Neural progenitor cell (in vitro differentiated cells): ENCODE results near the gene KRTAP12-1. TPM values are rescaled to one million over a fixed set of nuclear protein-coding genes. Genes with fewer than 3 reads are reported as not detected.

Experiments used
- DNase-seq: peaks from one replicate; pipeline ENCODE4 v3.0.0-alpha.2; 2016; ENCODE audit warnings: low spot score
- H2AFZ ChIP-seq: fragments of 200-600 bp; sonication (generic); replicated peaks from 2 replicates; pipeline ENCODE4 v1.6.1; 2016; ENCODE audit warnings: antibody characterized with exemption
- H3F3A ChIP-seq: fragments of 200-600 bp; sonication (generic); 2 replicates; pipeline ENCODE4 v1.6.1; 2016; ENCODE audit warnings: antibody characterized with exemption, low read depth
- H3K27ac ChIP-seq: fragments of 200-600 bp; sonication (generic); 2 replicates; pipeline ENCODE4 v1.5.1; 2016; ENCODE audit warnings: mild to moderate bottlenecking
- H3K27me3 ChIP-seq: fragments of 200-600 bp; sonication (generic); 2 replicates; pipeline ENCODE4 v1.6.1; 2016; ENCODE audit warnings: mild to moderate bottlenecking, moderate library complexity
- H3K36me3 ChIP-seq: fragments of 200-600 bp; sonication (generic); 2 replicates; pipeline ENCODE4 v1.5.1; 2016
- H3K4me1 ChIP-seq: fragments of 200-600 bp; sonication (generic); 2 replicates; pipeline ENCODE4 v1.6.1; 2016; ENCODE audit warnings: mixed run types
- H3K4me2 ChIP-seq: fragments of 200-600 bp; sonication (generic); 2 replicates; pipeline ENCODE4 v1.6.1; 2016
- H3K4me3 ChIP-seq: fragments of 200-600 bp; sonication (generic); 2 replicates; pipeline ENCODE4 v1.5.1; 2016
- H3K79me2 ChIP-seq: fragments of 200-600 bp; sonication (generic); 2 replicates; pipeline ENCODE4 v1.6.1; 2016; ENCODE audit warnings: low read depth
- H3K9ac ChIP-seq: fragments of 200-600 bp; sonication (generic); 2 replicates; pipeline ENCODE4 v1.6.1; 2016
- H3K9me3 ChIP-seq: fragments of 200-600 bp; sonication (generic); 2 replicates; pipeline ENCODE4 v1.5.1; 2016; ENCODE audit warnings: low read depth
- H4K20me1 ChIP-seq: fragments of 200-600 bp; sonication (generic); 2 replicates; pipeline ENCODE4 v1.6.1; 2016; ENCODE audit warnings: low read depth
- H3K27ac Mint-ChIP-seq: 3 replicates; pipeline ENCODE4 v1.8.0; 2021; ENCODE audit warnings: mixed read lengths
- H3K27me3 Mint-ChIP-seq: 2 replicates; pipeline ENCODE4 v1.8.0; 2022; ENCODE audit warnings: low read depth, mild to moderate bottlenecking, inconsistent platforms, moderate library complexity, mixed read lengths; ENCODE audit not compliant: insufficient read depth
- H3K36me3 Mint-ChIP-seq: 3 replicates; pipeline ENCODE4 v1.8.0; 2021; ENCODE audit warnings: mixed read lengths
- H3K4me1 Mint-ChIP-seq: 3 replicates; pipeline ENCODE4 v1.8.0; 2021; ENCODE audit warnings: mixed read lengths
- H3K4me3 Mint-ChIP-seq: 3 replicates; pipeline ENCODE4 v1.8.0; 2021; ENCODE audit warnings: mild to moderate bottlenecking, moderate library complexity, mixed read lengths
- H3K9me3 Mint-ChIP-seq: 3 replicates; pipeline ENCODE4 v1.8.0; 2020; ENCODE audit warnings: mixed read lengths
- EZH2 ChIP-seq: fragments of 200-600 bp; sonication (generic); IDR thresholded peaks from 2 replicates; pipeline ENCODE4 v1.6.1; 2017; ENCODE audit warnings: antibody characterized with exemption, mild to moderate bottlenecking, moderate library complexity
- EZH2phosphoT487 ChIP-seq: fragments of 200-600 bp; sonication (generic); IDR thresholded peaks from 2 replicates; pipeline ENCODE4 v1.6.1; 2017; ENCODE audit warnings: antibody characterized with exemption
- total RNA-seq: library from RNA; depleted of rRNA; stranded (reverse); fragments of >200 nt; gene quantifications from 2 replicates; pipeline ENCODE4 v1.2.3, GENCODE V29; 2015; ENCODE audit warnings: low replicate concordance
- TF ChIP-seq, protein P1 (sequence below): fragments of 200-600 bp; sonication (generic); IDR thresholded peaks from 2 replicates; pipeline ENCODE4 v1.5.1; 2017; ENCODE audit warnings: antibody characterized with exemption, mild to moderate bottlenecking

Gene KRTAP12-1
- total RNA-seq, 1 donor from 2014 or later = not detected

GRCh38 chr21:44653123-44653522 lies 28.8 kb downstream of the KRTAP12-1 start:
- Histone ChIP-seq H3K9ac (no peak overlapping the region), H3F3A (no peaks in the 10 kb centered on the region), H3K9me3 (no peaks in the 10 kb centered on the region), H3K27me3 (no peaks in the 10 kb centered on the region), H3K4me1 (no peaks in the 10 kb centered on the region), H2AFZ (no peak overlapping the region), H3K79me2 (no peaks in the 10 kb centered on the region), H3K27ac (no peak overlapping the region), H3K4me2 (no peak overlapping the region), H4K20me1 (no peaks in the 10 kb centered on the region), H3K4me3 (no peak overlapping the region), H3K36me3 (no peaks in the 10 kb centered on the region)
- no peak for DNase-seq
- no peak for TF ChIP-seq EZH2
- Mint-ChIP-seq H3K4me1 (no peaks in the 10 kb centered on the region), H3K27ac (no peak overlapping the region), H3K27me3 (peaks cover 7% of the 10 kb centered on the region), H3K9me3 (peaks cover 24% of the 10 kb centered on the region), H3K4me3 (no peak overlapping the region), H3K36me3 (peaks cover 4% of the 10 kb centered on the region)

DNA sequence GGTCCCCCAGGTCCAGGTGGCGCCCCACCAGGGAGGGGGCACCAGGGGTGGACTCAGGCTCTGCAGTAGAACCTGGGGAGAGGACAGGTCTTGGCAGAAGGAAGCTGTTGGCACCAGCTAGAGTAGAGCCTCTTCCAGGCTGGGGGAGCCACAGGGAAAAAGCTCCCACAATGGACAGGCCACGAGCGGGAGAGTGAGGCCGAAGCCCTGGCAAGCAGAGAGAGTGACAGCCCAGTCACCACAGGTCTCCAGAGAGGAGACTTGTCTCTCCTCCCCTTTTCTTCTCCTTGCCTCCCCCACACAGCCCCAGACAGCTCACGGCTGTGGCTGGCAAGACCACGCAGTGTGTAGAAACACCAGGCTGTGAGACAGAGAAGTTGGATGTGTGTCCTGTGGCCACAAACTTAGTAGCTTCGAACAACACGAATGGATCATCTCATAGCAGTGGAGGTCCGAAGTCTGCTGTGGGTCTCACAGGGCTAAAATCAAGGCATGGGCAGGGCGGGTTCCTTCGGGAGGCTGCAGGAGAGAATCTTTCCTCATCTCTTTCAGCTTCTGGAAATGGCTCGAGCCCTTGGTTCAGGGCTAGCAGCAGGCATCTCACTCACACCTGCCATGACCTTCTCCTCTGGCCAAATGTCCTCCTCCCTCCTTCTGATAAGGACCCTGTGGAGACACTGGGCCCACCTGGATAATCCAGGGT lies 30.8 kb downstream of the KRTAP12-1 start:
- Mint-ChIP-seq H3K4me3 (no peak overlapping the region), H3K9me3 (peaks cover 14% of the 10 kb centered on the region), H3K27me3 (peaks cover 18% of the 10 kb centered on the region), H3K4me1 (peaks cover 10% of the 10 kb centered on the region), H3K36me3 (peaks cover 4% of the 10 kb centered on the region), H3K27ac (no peak overlapping the region)
- no peaks in the 10 kb centered on the region for H3K36me3 ChIP-seq
- H3K79me2 ChIP-seq = no peaks in the 10 kb centered on the region
- H4K20me1 ChIP-seq = no peaks in the 10 kb centered on the region
- H3K9ac ChIP-seq = no peak overlapping the region
- H3K4me2 ChIP-seq = no peak overlapping the region
- no peak for DNase-seq
- peaks cover 14% of the 10 kb centered on the region for H3K4me1 ChIP-seq
- H3K4me3 ChIP-seq = no peak overlapping the region
- TF ChIP-seq EZH2 (no peak), EZH2phosphoT487 (no peak)
- TF ChIP-seq, protein P1, sequence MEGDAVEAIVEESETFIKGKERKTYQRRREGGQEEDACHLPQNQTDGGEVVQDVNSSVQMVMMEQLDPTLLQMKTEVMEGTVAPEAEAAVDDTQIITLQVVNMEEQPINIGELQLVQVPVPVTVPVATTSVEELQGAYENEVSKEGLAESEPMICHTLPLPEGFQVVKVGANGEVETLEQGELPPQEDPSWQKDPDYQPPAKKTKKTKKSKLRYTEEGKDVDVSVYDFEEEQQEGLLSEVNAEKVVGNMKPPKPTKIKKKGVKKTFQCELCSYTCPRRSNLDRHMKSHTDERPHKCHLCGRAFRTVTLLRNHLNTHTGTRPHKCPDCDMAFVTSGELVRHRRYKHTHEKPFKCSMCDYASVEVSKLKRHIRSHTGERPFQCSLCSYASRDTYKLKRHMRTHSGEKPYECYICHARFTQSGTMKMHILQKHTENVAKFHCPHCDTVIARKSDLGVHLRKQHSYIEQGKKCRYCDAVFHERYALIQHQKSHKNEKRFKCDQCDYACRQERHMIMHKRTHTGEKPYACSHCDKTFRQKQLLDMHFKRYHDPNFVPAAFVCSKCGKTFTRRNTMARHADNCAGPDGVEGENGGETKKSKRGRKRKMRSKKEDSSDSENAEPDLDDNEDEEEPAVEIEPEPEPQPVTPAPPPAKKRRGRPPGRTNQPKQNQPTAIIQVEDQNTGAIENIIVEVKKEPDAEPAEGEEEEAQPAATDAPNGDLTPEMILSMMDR = no peak
- H3K27ac ChIP-seq = no peak overlapping the region
- H3K27me3 ChIP-seq = no peaks in the 10 kb centered on the region
- no peak overlapping the region for H2AFZ ChIP-seq
- peaks cover 7% of the 10 kb centered on the region for H3F3A ChIP-seq
- no peaks in the 10 kb centered on the region for H3K9me3 ChIP-seq

DNA sequence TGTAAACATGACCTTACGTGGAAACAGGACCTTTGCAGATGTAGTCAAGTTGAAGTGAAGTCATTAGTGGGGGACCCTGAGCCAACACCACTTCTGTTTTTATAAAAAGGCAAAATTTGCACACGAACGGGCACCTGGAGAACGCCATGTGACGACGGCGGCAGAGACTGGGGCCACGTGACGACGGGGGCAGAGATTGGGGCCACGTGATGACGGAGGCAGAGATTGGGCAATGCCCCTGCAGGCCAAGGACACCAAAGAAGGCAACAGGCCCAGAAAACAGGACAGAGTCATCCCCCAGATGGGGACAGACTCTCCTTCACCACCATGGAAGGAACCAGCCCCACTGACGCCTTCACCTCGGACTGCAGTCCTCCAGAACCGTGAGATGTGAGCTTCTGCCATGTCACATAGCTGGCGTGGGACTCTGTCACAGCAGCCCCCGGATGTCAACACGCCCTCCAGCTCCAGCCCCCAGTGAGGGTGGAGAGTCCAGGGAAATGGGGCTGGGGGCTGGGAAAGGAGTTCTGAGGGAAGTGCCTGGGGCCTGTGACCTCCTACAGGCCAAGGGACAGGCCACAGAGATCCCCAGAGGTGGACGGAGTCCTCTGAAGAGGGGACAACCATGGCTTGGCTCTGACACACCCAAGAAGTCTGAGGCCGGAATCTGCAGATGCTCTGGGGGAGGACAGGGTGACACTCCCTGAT lies 31.5 kb downstream of the KRTAP12-1 start:
- Histone ChIP-seq H4K20me1 (no peaks in the 10 kb centered on the region), H3F3A (peaks cover 7% of the 10 kb centered on the region), H3K79me2 (no peaks in the 10 kb centered on the region), H3K9ac (no peak overlapping the region), H3K9me3 (no peaks in the 10 kb centered on the region), H3K4me2 (no peak overlapping the region), H3K27ac (no peak overlapping the region), H2AFZ (no peak overlapping the region), H3K4me3 (no peak overlapping the region), H3K36me3 (no peaks in the 10 kb centered on the region), H3K4me1 (peaks cover 14% of the 10 kb centered on the region), H3K27me3 (no peaks in the 10 kb centered on the region)
- H3K36me3 Mint-ChIP-seq = peaks cover 4% of the 10 kb centered on the region
- H3K27me3 Mint-ChIP-seq = peaks cover 19% of the 10 kb centered on the region
- peaks cover 16% of the 10 kb centered on the region for H3K9me3 Mint-ChIP-seq
- TF ChIP-seq EZH2 (no peak), EZH2phosphoT487 (no peak)
- TF ChIP-seq, protein P1 = no peak
- H3K4me1 Mint-ChIP-seq = peaks cover 10% of the 10 kb centered on the region
- H3K4me3 Mint-ChIP-seq = no peak overlapping the region
- DNase-seq = no peak
- H3K27ac Mint-ChIP-seq = no peak overlapping the region
